Measurements from ENCODE around the gene RAB20. TPM values are rescaled to one million over a fixed set of nuclear protein-coding genes. Genes with fewer than 3 reads are reported as not detected.

Gene RAB20
- total and polyA plus RNA-seq, 10 of the 15 experiments (the other 5 are each of a cell fraction or from before 2014, with no cell fraction given) = 0.48 to 33.1 (median 9.6) TPM

DNA sequence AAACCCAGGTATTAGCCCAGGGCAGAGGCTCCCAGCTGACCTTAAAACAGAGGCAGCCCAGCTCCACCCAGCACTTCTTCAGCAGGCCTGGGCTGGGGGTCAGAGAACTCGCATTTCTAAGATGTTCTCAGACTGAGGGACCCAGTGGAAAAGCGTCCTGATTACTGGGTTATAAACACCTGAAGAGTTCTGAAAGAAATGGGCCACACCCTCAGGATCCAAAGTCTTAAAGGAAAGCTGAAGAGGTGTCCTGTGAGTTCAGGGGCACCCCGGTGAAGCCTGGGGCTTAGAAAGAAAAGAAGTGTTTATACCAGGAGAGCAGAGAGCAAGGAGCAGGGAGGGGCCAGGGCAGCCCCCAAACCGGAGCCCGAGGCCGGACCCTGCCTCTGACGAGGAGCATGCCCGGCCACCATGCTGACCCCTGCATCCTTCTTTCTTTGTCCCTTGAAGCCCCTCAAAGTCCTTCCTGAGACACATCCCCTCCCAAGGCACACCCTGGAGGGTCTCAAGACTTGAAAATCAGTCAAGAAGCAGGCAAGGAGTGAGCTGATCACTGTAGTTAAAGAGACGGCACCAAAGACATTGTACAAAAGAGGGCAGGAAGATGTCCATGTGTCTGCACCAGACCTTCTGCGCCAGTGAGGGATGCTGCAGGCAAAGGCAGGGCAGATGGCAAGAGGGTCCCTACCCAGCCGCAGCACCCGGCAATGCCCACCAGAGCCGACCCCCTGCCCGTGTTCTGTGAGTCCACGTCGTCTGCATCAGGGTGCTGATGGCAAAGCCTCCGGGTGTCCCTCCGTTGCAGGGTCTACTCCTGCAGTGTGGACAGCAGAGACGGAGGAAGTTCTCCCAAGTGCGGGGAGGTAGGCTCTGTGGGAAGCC, 10.6 kb upstream of the RAB20 start (continued):
- TF ChIP-seq, protein P1, sequence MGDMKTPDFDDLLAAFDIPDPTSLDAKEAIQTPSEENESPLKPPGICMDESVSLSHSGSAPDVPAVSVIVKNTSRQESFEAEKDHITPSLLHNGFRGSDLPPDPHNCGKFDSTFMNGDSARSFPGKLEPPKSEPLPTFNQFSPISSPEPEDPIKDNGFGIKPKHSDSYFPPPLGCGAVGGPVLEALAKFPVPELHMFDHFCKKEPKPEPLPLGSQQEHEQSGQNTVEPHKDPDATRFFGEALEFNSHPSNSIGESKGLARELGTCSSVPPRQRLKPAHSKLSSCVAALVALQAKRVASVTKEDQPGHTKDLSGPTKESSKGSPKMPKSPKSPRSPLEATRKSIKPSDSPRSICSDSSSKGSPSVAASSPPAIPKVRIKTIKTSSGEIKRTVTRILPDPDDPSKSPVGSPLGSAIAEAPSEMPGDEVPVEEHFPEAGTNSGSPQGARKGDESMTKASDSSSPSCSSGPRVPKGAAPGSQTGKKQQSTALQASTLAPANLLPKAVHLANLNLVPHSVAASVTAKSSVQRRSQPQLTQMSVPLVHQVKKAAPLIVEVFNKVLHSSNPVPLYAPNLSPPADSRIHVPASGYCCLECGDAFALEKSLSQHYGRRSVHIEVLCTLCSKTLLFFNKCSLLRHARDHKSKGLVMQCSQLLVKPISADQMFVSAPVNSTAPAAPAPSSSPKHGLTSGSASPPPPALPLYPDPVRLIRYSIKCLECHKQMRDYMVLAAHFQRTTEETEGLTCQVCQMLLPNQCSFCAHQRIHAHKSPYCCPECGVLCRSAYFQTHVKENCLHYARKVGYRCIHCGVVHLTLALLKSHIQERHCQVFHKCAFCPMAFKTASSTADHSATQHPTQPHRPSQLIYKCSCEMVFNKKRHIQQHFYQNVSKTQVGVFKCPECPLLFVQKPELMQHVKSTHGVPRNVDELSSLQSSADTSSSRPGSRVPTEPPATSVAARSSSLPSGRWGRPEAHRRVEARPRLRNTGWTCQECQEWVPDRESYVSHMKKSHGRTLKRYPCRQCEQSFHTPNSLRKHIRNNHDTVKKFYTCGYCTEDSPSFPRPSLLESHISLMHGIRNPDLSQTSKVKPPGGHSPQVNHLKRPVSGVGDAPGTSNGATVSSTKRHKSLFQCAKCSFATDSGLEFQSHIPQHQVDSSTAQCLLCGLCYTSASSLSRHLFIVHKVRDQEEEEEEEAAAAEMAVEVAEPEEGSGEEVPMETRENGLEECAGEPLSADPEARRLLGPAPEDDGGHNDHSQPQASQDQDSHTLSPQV (IDR thresholded peaks at IDR 0.05) = no peak
- no peak for TF ChIP-seq TCF3 (IDR thresholded peaks at IDR 0.05; ENCODE audit: borderline replicate concordance, insufficient read depth, low read depth, low read length)
- TF ChIP-seq EZH2 (IDR thresholded peaks at IDR 0.05; ENCODE audit: borderline replicate concordance, control insufficient read depth, low read depth, low read length) = no peak
- TF ChIP-seq, protein P2, sequence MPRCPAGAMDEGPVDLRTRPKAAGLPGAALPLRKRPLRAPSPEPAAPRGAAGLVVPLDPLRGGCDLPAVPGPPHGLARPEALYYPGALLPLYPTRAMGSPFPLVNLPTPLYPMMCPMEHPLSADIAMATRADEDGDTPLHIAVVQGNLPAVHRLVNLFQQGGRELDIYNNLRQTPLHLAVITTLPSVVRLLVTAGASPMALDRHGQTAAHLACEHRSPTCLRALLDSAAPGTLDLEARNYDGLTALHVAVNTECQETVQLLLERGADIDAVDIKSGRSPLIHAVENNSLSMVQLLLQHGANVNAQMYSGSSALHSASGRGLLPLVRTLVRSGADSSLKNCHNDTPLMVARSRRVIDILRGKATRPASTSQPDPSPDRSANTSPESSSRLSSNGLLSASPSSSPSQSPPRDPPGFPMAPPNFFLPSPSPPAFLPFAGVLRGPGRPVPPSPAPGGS (IDR thresholded peaks at IDR 0.05; ENCODE audit: borderline replicate concordance, insufficient read depth, low read depth, low read length, poor library complexity, severe bottlenecking) = no peak
- TF ChIP-seq ESRRA (IDR thresholded peaks at IDR 0.05; ENCODE audit: low read length) = no peak
- no peak for TF ChIP-seq ZBED1 (IDR thresholded peaks at IDR 0.05; ENCODE audit: borderline replicate concordance)
